ENCODE measurements around the gene MAP3K4. TPM values are rescaled to one million over a fixed set of nuclear protein-coding genes. Genes with fewer than 3 reads are reported as not detected.
A peak's percentile ranks its signal among the peaks of the same experiment; 100 is the strongest.

Gene MAP3K4
- total RNA-seq, 2 experiments from 2014 or later = 38.5 to 55.0 TPM

DNA sequence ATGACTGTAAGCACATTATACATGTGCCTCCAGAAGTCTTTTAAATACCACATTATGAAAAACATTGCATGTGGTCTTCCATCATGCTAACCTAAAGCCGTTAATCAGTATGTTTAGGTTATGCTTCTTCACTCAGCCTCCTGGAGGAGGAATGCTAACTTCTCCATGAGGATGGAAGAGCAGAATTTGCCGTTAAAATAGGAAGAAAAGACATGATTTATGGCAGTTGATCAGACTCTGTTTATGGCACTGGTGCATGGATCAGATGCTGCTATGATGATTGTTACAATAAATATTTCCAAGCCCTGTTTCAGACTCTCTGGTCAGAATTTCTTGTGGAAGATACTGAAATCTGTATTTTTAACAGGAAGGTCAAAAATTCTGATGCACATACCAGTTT, 31.7 kb downstream of the MAP3K4 start:
- Mint-ChIP-seq H3K36me3 (peaks cover 23% of the 10 kb centered on the region), H3K4me3 (no peak overlapping the region), H3K4me1 (peaks cover 4% of the 10 kb centered on the region), H3K27ac (no peak overlapping the region), H3K27me3 (no peaks in the 10 kb centered on the region), H3K9me3 (ENCODE audit: low read depth) (peaks cover 2% of the 10 kb centered on the region)
- CTCF ChIA-PET = interaction anchor here (1.2 kb wide), 1 partner anchor 350 kb away, joined by 3 read pairs; no protein-coding TSS in a partner anchor
- ATAC-seq (no peak), DNase-seq (no peak)

DNA sequence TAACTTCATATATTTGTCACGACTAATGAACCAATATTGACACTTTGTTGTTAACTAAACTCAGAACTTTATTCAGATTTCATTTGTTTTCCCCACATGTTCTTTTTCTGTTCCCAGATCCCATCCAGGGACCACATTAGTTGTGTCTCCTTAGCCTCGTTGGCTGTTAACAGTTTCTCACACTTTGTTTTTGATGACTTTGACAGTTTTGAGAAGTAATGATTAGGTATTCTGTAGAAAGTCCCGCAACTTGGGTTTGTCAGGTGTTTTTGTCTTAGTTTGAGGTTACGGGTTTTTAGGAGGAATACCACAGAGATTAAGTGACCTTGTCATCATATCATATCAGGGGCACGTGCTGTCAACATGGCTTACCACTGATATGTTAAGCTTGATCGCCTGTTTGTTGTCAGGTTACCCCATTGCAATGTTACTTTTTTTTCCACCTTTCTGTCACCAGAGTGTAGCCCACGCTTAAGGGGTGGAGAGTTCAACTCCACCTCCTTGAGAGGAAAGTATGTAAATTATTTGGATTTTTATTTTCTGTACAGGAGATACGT, 32.9 kb downstream of the MAP3K4 start:
- DNase-seq = no peak
- ATAC-seq = no peak
- Mint-ChIP-seq H3K9me3 (ENCODE audit: low read depth) (peaks cover 2% of the 10 kb centered on the region), H3K27me3 (no peaks in the 10 kb centered on the region), H3K27ac (no peak overlapping the region), H3K4me1 (peaks cover 13% of the 10 kb centered on the region), H3K36me3 (peaks cover 21% of the 10 kb centered on the region), H3K4me3 (no peak overlapping the region)
- CTCF ChIA-PET = no interaction called here

DNA sequence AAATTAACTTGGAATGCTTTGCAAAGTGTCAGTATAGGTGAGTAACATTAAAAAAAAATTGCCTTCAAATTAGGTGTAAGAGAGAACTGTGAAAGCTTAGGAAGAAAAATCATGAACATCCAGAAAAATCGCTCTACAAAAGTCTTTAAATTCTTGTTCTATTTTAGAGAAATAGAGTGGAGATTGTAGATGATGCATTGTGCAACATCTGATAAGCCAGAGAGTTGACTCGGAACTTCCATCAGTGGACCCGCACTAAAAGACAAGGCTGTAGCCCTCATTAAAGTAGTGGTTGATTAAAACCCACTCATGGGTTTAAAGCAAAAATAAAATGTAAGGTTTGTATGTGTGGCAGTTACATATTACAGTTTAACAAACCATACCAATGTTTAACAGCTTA, 35.8 kb downstream of the MAP3K4 start:
- Mint-ChIP-seq H3K27ac (no peak overlapping the region), H3K9me3 (ENCODE audit: low read depth) (no peaks in the 10 kb centered on the region), H3K36me3 (peaks cover 18% of the 10 kb centered on the region), H3K4me3 (no peak overlapping the region), H3K4me1 (peaks cover 20% of the 10 kb centered on the region), H3K27me3 (no peaks in the 10 kb centered on the region)
- no peak for DNase-seq
- ATAC-seq = no peak
- CTCF ChIA-PET = no interaction called here

DNA sequence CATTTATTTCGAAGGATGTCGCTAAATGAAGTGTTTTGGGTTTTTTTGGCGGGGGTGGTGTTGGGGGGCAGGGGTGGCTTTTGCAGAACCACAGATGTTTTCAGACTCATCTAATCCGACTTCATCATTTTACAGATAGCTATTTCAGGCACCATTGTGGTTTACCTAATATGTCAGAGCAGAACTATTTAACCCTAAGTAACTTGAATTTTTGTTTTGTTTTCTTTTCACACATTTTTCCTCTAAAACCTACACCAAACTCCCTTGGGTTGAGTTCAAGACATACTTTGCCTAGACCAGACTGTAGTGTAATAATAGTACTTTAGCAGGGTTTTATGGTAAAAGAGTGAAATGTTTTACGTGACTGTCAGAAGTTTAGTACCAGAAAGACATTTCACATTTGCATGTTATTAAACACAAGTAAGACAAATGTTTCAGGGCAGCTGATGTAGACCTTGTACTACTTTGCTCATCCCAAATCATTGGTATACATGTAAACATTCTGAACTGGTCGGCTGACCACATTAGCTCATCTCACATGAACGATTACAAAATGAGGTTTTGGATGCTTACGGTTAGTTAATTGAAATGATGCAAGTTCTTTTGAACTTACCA, 37.7 kb downstream of the MAP3K4 start:
- peaks cover 20% of the 10 kb centered on the region for H3K36me3 Mint-ChIP-seq
- no peaks in the 10 kb centered on the region for H3K27me3 Mint-ChIP-seq
- DNase-seq (no peak), ATAC-seq (peak; percentile 67)
- H3K9me3 Mint-ChIP-seq (ENCODE audit: low read depth) = no peaks in the 10 kb centered on the region
- peak overlapping the region; percentile 63 for H3K27ac Mint-ChIP-seq
- H3K4me1 Mint-ChIP-seq = peaks cover 19% of the 10 kb centered on the region
- peak overlapping the region; percentile 28 for H3K4me3 Mint-ChIP-seq
- CTCF ChIA-PET = interaction anchor here (1.3 kb wide), 1 partner anchor 344 kb away, joined by 3 read pairs; no protein-coding TSS in a partner anchor

- DNase-seq (no peak), ATAC-seq (no peak)
- Mint-ChIP-seq H3K27me3 (no peaks in the 10 kb centered on the region), H3K36me3 (peaks cover 10% of the 10 kb centered on the region), H3K4me3 (no peak overlapping the region), H3K4me1 (peaks cover 18% of the 10 kb centered on the region), H3K9me3 (ENCODE audit: low read depth) (no peaks in the 10 kb centered on the region), H3K27ac (no peak overlapping the region)
- CTCF ChIA-PET = interaction anchor here (2.3 kb wide), 1 partner anchor 20 kb away, joined by 5 read pairs; no protein-coding TSS in a partner anchor
Measured at GRCh38 chr6:161031721-161032495, 40.3 kb downstream of the MAP3K4 start.

DNA sequence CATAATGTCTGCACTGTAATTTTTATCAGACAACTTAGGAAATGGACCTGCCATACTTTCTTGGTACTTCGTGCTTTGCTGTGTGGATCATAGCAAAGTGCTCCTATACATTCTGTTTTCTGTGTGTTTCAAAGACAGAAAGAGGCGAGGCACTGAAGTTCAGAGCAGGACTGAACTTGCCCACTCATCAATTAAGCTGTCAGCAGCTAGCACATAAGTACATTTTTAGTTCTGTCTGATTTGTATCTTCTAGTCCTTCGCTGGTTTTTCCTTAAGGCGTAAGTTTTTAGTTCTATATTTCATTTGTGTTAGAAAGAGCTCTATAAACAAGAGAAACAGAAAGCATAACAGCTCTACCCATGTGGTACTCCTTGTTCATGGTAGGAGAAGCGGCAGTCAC, 42.1 kb downstream of the MAP3K4 start:
- CTCF ChIA-PET = no interaction called here
- DNase-seq = no peak
- H3K4me1 Mint-ChIP-seq = peaks cover 23% of the 10 kb centered on the region
- H3K27me3 Mint-ChIP-seq = no peaks in the 10 kb centered on the region
- H3K36me3 Mint-ChIP-seq = peaks cover 20% of the 10 kb centered on the region
- ATAC-seq = no peak
- no peak overlapping the region for H3K4me3 Mint-ChIP-seq
- H3K9me3 Mint-ChIP-seq (ENCODE audit: low read depth) = no peaks in the 10 kb centered on the region
- no peak overlapping the region for H3K27ac Mint-ChIP-seq

- peaks cover 11% of the 10 kb centered on the region for H3K4me1 Mint-ChIP-seq
- no peak for ATAC-seq
Measured at GRCh38 chr6:161035182-161035980, 43.8 kb downstream of the MAP3K4 start.

GRCh38 chr6:161035981-161036263, 44.4 kb downstream of the MAP3K4 start:
- CTCF ChIA-PET = no interaction called here
- no peaks in the 10 kb centered on the region for H3K9me3 Mint-ChIP-seq (ENCODE audit: low read depth)
- no peak overlapping the region for H3K27ac Mint-ChIP-seq
- peaks cover 11% of the 10 kb centered on the region for H3K4me1 Mint-ChIP-seq
- DNase-seq (no peak), ATAC-seq (no peak)
- H3K27me3 Mint-ChIP-seq = no peaks in the 10 kb centered on the region
- no peak overlapping the region for H3K4me3 Mint-ChIP-seq
- H3K36me3 Mint-ChIP-seq = peaks cover 34% of the 10 kb centered on the region

More at GRCh38 chr6:161035182-161035980, 43.8 kb downstream of the MAP3K4 start:
- Mint-ChIP-seq H3K36me3 (peaks cover 30% of the 10 kb centered on the region), H3K27ac (no peak overlapping the region), H3K27me3 (no peaks in the 10 kb centered on the region), H3K9me3 (ENCODE audit: low read depth) (no peaks in the 10 kb centered on the region), H3K4me3 (no peak overlapping the region)
- no peak for DNase-seq
- CTCF ChIA-PET = no interaction called here

DNA sequence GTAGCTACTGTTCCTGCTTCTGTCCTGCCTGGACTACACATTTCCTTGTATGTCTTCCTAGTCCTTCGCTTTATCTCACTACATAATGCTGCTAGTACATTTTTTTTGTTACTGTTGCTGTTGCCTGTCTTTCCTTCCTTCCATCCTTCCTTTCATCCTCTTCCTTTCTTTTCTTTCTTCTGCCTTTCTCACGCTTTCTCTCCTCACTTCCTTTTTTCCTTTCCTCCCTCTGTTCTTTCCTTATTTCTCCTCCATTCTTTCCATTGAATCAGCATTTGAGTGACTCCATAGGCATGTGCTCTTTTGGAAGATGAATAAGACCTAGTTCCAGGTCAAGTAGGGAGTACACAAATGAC, 46.3 kb downstream of the MAP3K4 start:
- H3K27ac Mint-ChIP-seq = no peak overlapping the region

DNA sequence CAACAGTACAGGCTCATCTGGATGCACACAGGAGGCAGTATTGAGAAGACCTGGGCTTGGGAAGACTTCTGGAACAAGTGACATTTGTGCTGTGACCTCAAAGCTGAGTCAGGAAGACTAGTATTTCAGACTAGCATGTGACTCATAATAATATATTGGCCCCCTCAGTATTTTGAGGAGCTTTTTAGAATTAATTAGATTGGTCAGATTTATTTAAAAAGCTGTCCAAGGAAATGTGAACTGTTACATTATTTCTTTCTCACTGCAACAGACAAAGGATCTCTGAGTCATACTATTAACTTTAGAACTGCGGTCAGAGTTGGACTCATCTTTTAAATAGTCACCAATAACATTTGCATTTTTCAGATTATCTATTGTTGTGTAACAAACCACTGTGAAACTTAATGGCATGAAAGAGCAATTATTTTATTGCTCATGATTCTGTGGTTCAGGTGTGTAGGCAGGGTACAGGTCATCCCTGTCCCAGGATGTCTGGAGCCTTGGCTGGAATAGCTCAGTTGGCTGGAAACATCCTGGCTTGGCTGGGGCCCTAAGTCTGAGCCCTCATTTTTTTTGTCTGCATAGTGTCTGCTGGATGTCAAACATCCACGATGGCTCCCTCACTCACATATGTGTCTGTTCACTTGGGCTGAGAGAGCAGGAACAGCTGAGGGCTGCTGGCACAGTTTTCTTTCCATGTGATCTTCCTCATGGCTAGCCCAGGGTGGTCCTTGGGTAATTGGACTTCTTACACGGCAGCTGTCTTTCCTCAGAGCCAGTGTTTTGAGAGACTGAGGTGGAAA, 46.9 kb downstream of the MAP3K4 start:
- Mint-ChIP-seq H3K27me3 (no peaks in the 10 kb centered on the region), H3K4me1 (peaks cover 11% of the 10 kb centered on the region), H3K27ac (no peak overlapping the region), H3K9me3 (ENCODE audit: low read depth) (no peaks in the 10 kb centered on the region), H3K36me3 (peaks cover 46% of the 10 kb centered on the region), H3K4me3 (no peak overlapping the region)
- CTCF ChIA-PET = interaction anchor here (0.6 to 1.3 kb wide), 2 partner anchors 40 to 44 kb away, joined by 3 to 4 read pairs; no protein-coding TSS in a partner anchor
- ATAC-seq (no peak), DNase-seq (no peak)

More for the DNA sequence above, 46.3 kb downstream of the MAP3K4 start:
- DNase-seq (no peak), ATAC-seq (no peak)
- H3K4me3 Mint-ChIP-seq = no peak overlapping the region
- no peaks in the 10 kb centered on the region for H3K9me3 Mint-ChIP-seq (ENCODE audit: low read depth)
- peaks cover 11% of the 10 kb centered on the region for H3K4me1 Mint-ChIP-seq
- no peaks in the 10 kb centered on the region for H3K27me3 Mint-ChIP-seq
- H3K36me3 Mint-ChIP-seq = peaks cover 42% of the 10 kb centered on the region
- CTCF ChIA-PET = interaction anchor here (1.3 kb wide), 1 partner anchor 45 kb away, joined by 4 read pairs; no protein-coding TSS in a partner anchor

GRCh38 chr6:161041274-161041673, 49.7 kb downstream of the MAP3K4 start:
- CTCF ChIA-PET = no interaction called here
- H3K4me1 Mint-ChIP-seq = peaks cover 11% of the 10 kb centered on the region
- no peaks in the 10 kb centered on the region for H3K27me3 Mint-ChIP-seq
- H3K27ac Mint-ChIP-seq = no peak overlapping the region
- H3K9me3 Mint-ChIP-seq (ENCODE audit: low read depth) = no peaks in the 10 kb centered on the region
- H3K4me3 Mint-ChIP-seq = no peak overlapping the region
- peaks cover 47% of the 10 kb centered on the region for H3K36me3 Mint-ChIP-seq
- ATAC-seq (no peak), DNase-seq (no peak)

- Mint-ChIP-seq H3K4me1 (no peaks in the 10 kb centered on the region), H3K4me3 (no peak overlapping the region), H3K9me3 (ENCODE audit: low read depth) (no peaks in the 10 kb centered on the region), H3K36me3 (peaks cover 32% of the 10 kb centered on the region), H3K27me3 (no peaks in the 10 kb centered on the region), H3K27ac (no peak overlapping the region)
- DNase-seq (no peak), ATAC-seq (no peak)
- CTCF ChIA-PET = interaction anchor here (0.7 to 0.9 kb wide), 2 partner anchors 16 to 37 kb away, joined by 3 read pairs; no protein-coding TSS in a partner anchor
Measured at GRCh38 chr6:161044335-161044734, 52.8 kb downstream of the MAP3K4 start.
